ENCODE measurements around the gene GPBAR1.
A peak's percentile ranks its signal among the peaks of the same experiment; 100 is the strongest.

GPBAR1 gene

GRCh38 chr2:218260742-218261422 is at the start of gene GPBAR1:
Gene GPBAR1, plus strand, starts transcription at chr2:218261015. Its CDS starts 1,710 bp downstream, at chr2:218262725.
- DNase-seq, result no peak

- no peak for DNase-seq
Observed at GRCh38 chr2:218214116-218214515, 46.7 kb upstream of the GPBAR1 start.

- no peak for DNase-seq
Observed at GRCh38 chr2:218216336-218216673, 44.5 kb upstream of the GPBAR1 start.

GRCh38 chr2:218216674-218217359 is 44.0 kb upstream of the GPBAR1 start, which contains the start of gene ARPC2:
Gene ARPC2, plus strand, starts transcription at chr2:218217189. Its CDS starts 282 bp downstream, at chr2:218217471.
- DNase-seq, result peak; percentile 94

- DNase-seq, result peak; percentile 9
Observed at GRCh38 chr2:218217360-218218267, 43.2 kb upstream of the GPBAR1 start.

- no peak for DNase-seq
Observed at GRCh38 chr2:218218268-218219185, 42.3 kb upstream of the GPBAR1 start.

- DNase-seq, result no peak
Observed at GRCh38 chr2:218219934-218220333, 40.9 kb upstream of the GPBAR1 start.

GRCh38 chr2:218221000-218221399 is 39.8 kb upstream of the GPBAR1 start:
- no peak for DNase-seq

- no peak for DNase-seq
Observed at GRCh38 chr2:218223046-218223445, 37.8 kb upstream of the GPBAR1 start.

GRCh38 chr2:218224186-218224585 is 36.6 kb upstream of the GPBAR1 start:
- DNase-seq, result no peak

- DNase-seq, result no peak
Observed at GRCh38 chr2:218226903-218227302, 33.9 kb upstream of the GPBAR1 start.

- no peak for DNase-seq
Observed at GRCh38 chr2:218228366-218229090, 32.3 kb upstream of the GPBAR1 start.

- no peak for DNase-seq
Observed at GRCh38 chr2:218229239-218229638, 31.6 kb upstream of the GPBAR1 start.

- no peak for DNase-seq
Observed at GRCh38 chr2:218229851-218230250, 31.0 kb upstream of the GPBAR1 start.

- DNase-seq, result no peak
Observed at GRCh38 chr2:218230882-218231281, 29.9 kb upstream of the GPBAR1 start.

GRCh38 chr2:218233543-218233942 is 27.3 kb upstream of the GPBAR1 start:
- DNase-seq, result no peak

GRCh38 chr2:218234521-218234920 is 26.3 kb upstream of the GPBAR1 start:
- no peak for DNase-seq

GRCh38 chr2:218235017-218235416 is 25.8 kb upstream of the GPBAR1 start:
- no peak for DNase-seq

GRCh38 chr2:218236829-218237228 is 24.0 kb upstream of the GPBAR1 start:
- DNase-seq, result no peak

GRCh38 chr2:218238887-218239286 is 21.9 kb upstream of the GPBAR1 start:
- no peak for DNase-seq

GRCh38 chr2:218244204-218244603 is 16.6 kb upstream of the GPBAR1 start:
- DNase-seq, result no peak

GRCh38 chr2:218244665-218245064 is 16.1 kb upstream of the GPBAR1 start:
- DNase-seq, result no peak

Data from NCI-H2171 (cell line).